ENCODE results near the gene KRR1.

- TF ChIP-seq CTCF (IDR thresholded peaks at IDR 0.05) (no peak), POLR2AphosphoS5 (IDR thresholded peaks at IDR 0.05) (no peak)
Measured at GRCh38 chr12:75452675-75453330, 58.6 kb downstream of the KRR1 start.

Measured in prostate gland (tissue), 2 donors.